ENCODE data around the gene ANXA8. TPM values are rescaled to one million over a fixed set of nuclear protein-coding genes. Genes with fewer than 3 reads are reported as not detected.
"Not testable (repeated sequence)": the region's sequence is repeated elsewhere in the genome, so short reads cannot be mapped to it uniquely, and the experiment has no call there.

ANXA8 gene
- 1.1 TPM for total RNA-seq
- long read RNA-seq: 0 reads

GRCh38 chr10:47483923-47484322 lies at the start of gene ANXA8:
Gene ANXA8 (minus strand): TSS chr10:47484115. CDS start chr10:47483933, 182 bp downstream.
- DNase-seq (ENCODE audit: missing footprints); intact Hi-C loops (cut with DNase I); ATAC-seq: not testable (repeated sequence)

- ATAC-seq; intact Hi-C loops (cut with DNase I): not testable (repeated sequence)
- DNase-seq (ENCODE audit: missing footprints): peak; percentile 5
Observed at GRCh38 chr10:47523475-47523874, 39.6 kb upstream of the ANXA8 start, which contains the start of gene AGAP9. Gene AGAP9 (minus strand): TSS chr10:47523638. CDS start chr10:47523526, 112 bp downstream.

- ATAC-seq; intact Hi-C loops (cut with DNase I); DNase-seq (ENCODE audit: missing footprints): not testable (repeated sequence)
Observed at GRCh38 chr10:47502313-47502712, 18.4 kb upstream of the ANXA8 start.

- DNase-seq (ENCODE audit: missing footprints); intact Hi-C loops (cut with DNase I); ATAC-seq: not testable (repeated sequence)
Observed at GRCh38 chr10:47494226-47494625, 10.3 kb upstream of the ANXA8 start.

- intact Hi-C loops (cut with DNase I); ATAC-seq: not testable (repeated sequence)
Observed at GRCh38 chr10:47491600-47491999, 7.7 kb upstream of the ANXA8 start, which contains the start of gene FAM25G. Gene FAM25G (minus strand): TSS chr10:47491700. CDS start chr10:47491674, 26 bp downstream.

GRCh38 chr10:47489630-47490029 lies 5.7 kb upstream of the ANXA8 start:
- intact Hi-C loops (cut with DNase I); ATAC-seq; DNase-seq (ENCODE audit: missing footprints): not testable (repeated sequence)

More at GRCh38 chr10:47491600-47491999, 7.7 kb upstream of the ANXA8 start, which contains the start of gene FAM25G:
- not testable (repeated sequence) for DNase-seq (ENCODE audit: missing footprints)

GRCh38 chr10:47485943-47486342 lies 2.0 kb upstream of the ANXA8 start:
- ATAC-seq; DNase-seq (ENCODE audit: missing footprints); intact Hi-C loops (cut with DNase I): not testable (repeated sequence)

GRCh38 chr10:47484786-47485185 lies 871 bp upstream of the ANXA8 start:
- ATAC-seq; intact Hi-C loops (cut with DNase I); DNase-seq (ENCODE audit: missing footprints): not testable (repeated sequence)

GRCh38 chr10:47482367-47482766 lies 1.5 kb downstream of the ANXA8 start:
- ATAC-seq: peak; percentile 77
- DNase-seq (ENCODE audit: missing footprints); intact Hi-C loops (cut with DNase I): not testable (repeated sequence)

- DNase-seq (ENCODE audit: missing footprints); intact Hi-C loops (cut with DNase I): not testable (repeated sequence)
- peak; percentile 27 for ATAC-seq
Observed at GRCh38 chr10:47481768-47482181, 2.1 kb downstream of the ANXA8 start.

GRCh38 chr10:47481182-47481766 lies 2.6 kb downstream of the ANXA8 start:
- intact Hi-C loops (cut with DNase I); ATAC-seq; DNase-seq (ENCODE audit: missing footprints): not testable (repeated sequence)

GRCh38 chr10:47480133-47480532 lies 3.8 kb downstream of the ANXA8 start:
- ATAC-seq; DNase-seq (ENCODE audit: missing footprints); intact Hi-C loops (cut with DNase I): not testable (repeated sequence)

GRCh38 chr10:47478114-47478513 lies 5.8 kb downstream of the ANXA8 start:
- intact Hi-C loops (cut with DNase I); DNase-seq (ENCODE audit: missing footprints); ATAC-seq: not testable (repeated sequence)

GRCh38 chr10:47477078-47477477 lies 6.8 kb downstream of the ANXA8 start:
- DNase-seq (ENCODE audit: missing footprints); intact Hi-C loops (cut with DNase I); ATAC-seq: not testable (repeated sequence)

GRCh38 chr10:47475101-47475500 lies 8.8 kb downstream of the ANXA8 start:
- ATAC-seq; DNase-seq (ENCODE audit: missing footprints); intact Hi-C loops (cut with DNase I): not testable (repeated sequence)

GRCh38 chr10:47473516-47473915 lies 10.4 kb downstream of the ANXA8 start:
- DNase-seq (ENCODE audit: missing footprints); ATAC-seq; intact Hi-C loops (cut with DNase I): not testable (repeated sequence)

- ATAC-seq; DNase-seq (ENCODE audit: missing footprints); intact Hi-C loops (cut with DNase I): not testable (repeated sequence)
Observed at GRCh38 chr10:47472647-47473046, 11.3 kb downstream of the ANXA8 start.

GRCh38 chr10:47472072-47472471 lies 11.8 kb downstream of the ANXA8 start:
- ATAC-seq; DNase-seq (ENCODE audit: missing footprints); intact Hi-C loops (cut with DNase I): not testable (repeated sequence)

- ATAC-seq; DNase-seq (ENCODE audit: missing footprints); intact Hi-C loops (cut with DNase I): not testable (repeated sequence)
Observed at GRCh38 chr10:47468731-47469528, 15.0 kb downstream of the ANXA8 start.

All from Right ventricle myocardium inferior (tissue), 1 donor.